ENCODE results near the gene PDSS2. TPM values are rescaled to one million over a fixed set of nuclear protein-coding genes. Genes with fewer than 3 reads are reported as not detected.
A peak's percentile ranks its signal among the peaks of the same experiment; 100 is the strongest.

Gene PDSS2
- total and polyA plus RNA-seq, 9 of the 15 experiments (the other 6 are each of a cell fraction or from before 2014, with no cell fraction given) = 5.8 to 21.1 (median 12.0) TPM

- TF ChIP-seq ZBTB5 (IDR thresholded peaks at IDR 0.05) = no peak
- TF ChIP-seq NCOR1 (IDR thresholded peaks at IDR 0.05) = peak; percentile 84
- TF ChIP-seq BCL6 (CRISPR knock-in tag; IDR thresholded peaks at IDR 0.05) = no peak
- no peak for TF ChIP-seq RHOXF2B (CRISPR knock-in tag; conservative IDR thresholded peaks at IDR 0.05)
- peak; percentile 95 for TF ChIP-seq CBFA2T3 (IDR thresholded peaks at IDR 0.05)
- peak; percentile 45; the same call in 1 of the 2 replicates for TF ChIP-seq TARDBP (IDR thresholded peaks at IDR 0.05)
- peak; percentile 77 for TF ChIP-seq CREM (IDR thresholded peaks at IDR 0.05; ENCODE audit: low read depth)
- no peak for TF ChIP-seq NRF1 (conservative IDR thresholded peaks at IDR 0.05 in 1 of 2, IDR thresholded peaks at IDR 0.05 in 1 of 2)
- no peak for TF ChIP-seq RBM15 (IDR thresholded peaks at IDR 0.05; ENCODE audit: insufficient read depth, low read length)
- TF ChIP-seq ZNF24 (IDR thresholded peaks at IDR 0.05) = no peak
- TF ChIP-seq USF1 (CRISPR knock-in tag; IDR thresholded peaks at IDR 0.05) = peak; percentile 98
These were observed 184.0 kb downstream of the PDSS2 start (continued) for GRCh38 chr6:107275330-107275865.
